Measurements from ENCODE around the gene RPE. TPM values are rescaled to one million over a fixed set of nuclear protein-coding genes. Genes with fewer than 3 reads are reported as not detected.

Gene RPE
- polyA plus RNA-seq, 4 donors = 45.2 to 66.3 (median 62.6) TPM

Other genes with a start within 250 kb of the RPE start
- 1 to 10 TPM in 3 of 4 donors, under 1 TPM in 1; 0.79 to 2.1 (median 1.4) TPM for gene UNC80, start 230.8 kb upstream of the RPE start, polyA plus RNA-seq (ENCODE audit: insufficient read length in 4 of 4)
- 10 to 100 TPM; 29.0 to 72.1 (median 53.6) TPM for gene KANSL1L, start 168.8 kb downstream of the RPE start, polyA plus RNA-seq (ENCODE audit: insufficient read length in 4 of 4)
- 10 to 100 TPM in 3 of 4 donors, 1 to 10 TPM in 1; 2.3 to 24.0 (median 18.1) TPM for gene ACADL, start 222.8 kb downstream of the RPE start, polyA plus RNA-seq (ENCODE audit: insufficient read length in 4 of 4)